Astrocyte (in vitro differentiated cells and primary cell): ENCODE measurements around the gene RNU6-1. TPM values are rescaled to one million over a fixed set of nuclear protein-coding genes. Genes with fewer than 3 reads are reported as not detected.

Experiments
- DNase-seq: peaks from one replicate; pipeline ENCODE4 v3.0.0-alpha.2; 2010; ENCODE audit warnings: low read depth
- FAIRE-seq: peaks from 2 replicates; lab custom pipeline; 2011; peaks lifted over from hg19 to GRCh38; lab: Jason Lieb, UNC
- H2AFZ ChIP-seq: 2 replicates; pipeline ENCODE4 v1.6.0; 2012; ENCODE audit warnings: low read depth, low read length, inconsistent platforms
- H3K27ac ChIP-seq: 2 replicates; pipeline ENCODE4 v1.5.1; 2011; ENCODE audit warnings: low read depth, low read length, inconsistent platforms
- H3K27me3 ChIP-seq: 2 replicates; pipeline ENCODE4 v1.6.0; 2011; ENCODE audit warnings: low read length, inconsistent platforms; ENCODE audit not compliant: insufficient read depth
- H3K36me3 ChIP-seq: 2 replicates; pipeline ENCODE4 v1.5.1; 2011; ENCODE audit warnings: low read length, inconsistent platforms; ENCODE audit not compliant: insufficient read depth
- H3K4me1 ChIP-seq: 2 replicates; pipeline ENCODE4 v1.5.1; 2011; ENCODE audit warnings: low read length, inconsistent platforms; ENCODE audit not compliant: insufficient read depth
- H3K4me2 ChIP-seq: 2 replicates; pipeline ENCODE4 v1.6.0; 2012; ENCODE audit warnings: low read length, inconsistent platforms
- H3K4me3 ChIP-seq: 2 replicates; pipeline ENCODE4 v1.5.1; 2011; ENCODE audit warnings: low read depth, mild to moderate bottlenecking, low read length, inconsistent platforms; ENCODE audit not compliant: insufficient read depth
- H3K79me2 ChIP-seq: 2 replicates; pipeline ENCODE4 v1.6.0; 2012; ENCODE audit warnings: mild to moderate bottlenecking, low read length, inconsistent platforms; ENCODE audit not compliant: insufficient read depth
- H3K9ac ChIP-seq: 2 replicates; pipeline ENCODE4 v1.6.0; 2012; ENCODE audit warnings: mild to moderate bottlenecking, low read length, inconsistent platforms
- H3K9me3 ChIP-seq: 2 replicates; pipeline ENCODE4 v1.5.1; 2012; ENCODE audit warnings: low read depth, mild to moderate bottlenecking, low read length, inconsistent platforms; ENCODE audit not compliant: insufficient read depth
- H4K20me1 ChIP-seq: 2 replicates; pipeline ENCODE4 v1.6.0; 2012; ENCODE audit warnings: low read length, inconsistent platforms; ENCODE audit not compliant: insufficient read depth
- H3K27ac Mint-ChIP-seq: one replicate; pipeline ENCODE4 v1.8.0; 2021; ENCODE audit warnings: mild to moderate bottlenecking, mixed read lengths; ENCODE audit not compliant: unreplicated experiment
- H3K27me3 Mint-ChIP-seq: one replicate; pipeline ENCODE4 v1.8.0; 2021; ENCODE audit warnings: low read depth, mixed read lengths; ENCODE audit not compliant: unreplicated experiment
- H3K36me3 Mint-ChIP-seq: one replicate; pipeline ENCODE4 v1.8.0; 2021; ENCODE audit warnings: low read depth, mixed read lengths; ENCODE audit not compliant: unreplicated experiment
- H3K4me1 Mint-ChIP-seq: one replicate; pipeline ENCODE4 v1.8.0; 2021; ENCODE audit warnings: low read depth, mixed read lengths; ENCODE audit not compliant: unreplicated experiment
- H3K4me3 Mint-ChIP-seq: one replicate; pipeline ENCODE4 v1.8.0; 2021; ENCODE audit warnings: mild to moderate bottlenecking, moderate library complexity, mixed read lengths; ENCODE audit not compliant: unreplicated experiment
- H3K9me3 Mint-ChIP-seq: one replicate; pipeline ENCODE4 v1.8.0; 2021; ENCODE audit warnings: mild to moderate bottlenecking, mixed read lengths; ENCODE audit not compliant: unreplicated experiment
- EZH2 ChIP-seq: IDR thresholded peaks from 2 replicates; pipeline ENCODE4 v1.6.1; 2012; ENCODE audit warnings: mild to moderate bottlenecking, low read length, inconsistent platforms; ENCODE audit not compliant: insufficient read depth
- total RNA-seq: library from RNA; stranded (reverse); gene quantifications from 2 replicates; pipeline ENCODE4 v1.2.1, GENCODE V29; 2021
- TF ChIP-seq, protein P1 (sequence below): IDR thresholded peaks from 2 replicates; pipeline ENCODE4 v1.5.1; 2011; ENCODE audit warnings: low read depth, mild to moderate bottlenecking, inconsistent platforms, low read length, moderate library complexity; ENCODE audit not compliant: insufficient read depth

RNU6-1 gene
- total RNA-seq, 1 donor from 2014 or later: not detected

DNA sequence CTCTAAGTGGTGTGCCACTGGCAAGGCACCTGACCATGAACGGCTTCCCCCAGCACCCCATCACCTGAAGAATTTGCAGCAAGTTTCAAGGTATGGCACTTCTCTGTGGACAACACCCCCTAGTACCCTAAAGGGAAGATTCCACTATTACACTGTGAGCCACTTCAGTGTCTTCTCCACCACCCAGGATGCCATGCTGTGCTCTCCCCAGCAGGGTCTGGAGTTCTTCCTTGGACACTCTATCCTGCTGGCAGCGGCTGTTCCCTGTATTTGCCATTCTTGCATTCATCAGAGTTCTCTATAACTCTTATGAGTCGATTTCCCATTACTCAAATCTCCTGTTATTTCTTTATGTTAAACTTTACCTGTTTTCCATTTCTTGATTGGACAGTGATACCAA, 33.9 kb upstream of the RNU6-1 start:
- Mint-ChIP-seq H3K36me3 (no peaks in the 10 kb centered on the region), H3K4me3 (no peak overlapping the region), H3K4me1 (no peaks in the 10 kb centered on the region), H3K9me3 (peaks cover 3% of the 10 kb centered on the region), H3K27me3 (peaks cover 2% of the 10 kb centered on the region), H3K27ac (no peak overlapping the region)
- TF ChIP-seq, protein P1, sequence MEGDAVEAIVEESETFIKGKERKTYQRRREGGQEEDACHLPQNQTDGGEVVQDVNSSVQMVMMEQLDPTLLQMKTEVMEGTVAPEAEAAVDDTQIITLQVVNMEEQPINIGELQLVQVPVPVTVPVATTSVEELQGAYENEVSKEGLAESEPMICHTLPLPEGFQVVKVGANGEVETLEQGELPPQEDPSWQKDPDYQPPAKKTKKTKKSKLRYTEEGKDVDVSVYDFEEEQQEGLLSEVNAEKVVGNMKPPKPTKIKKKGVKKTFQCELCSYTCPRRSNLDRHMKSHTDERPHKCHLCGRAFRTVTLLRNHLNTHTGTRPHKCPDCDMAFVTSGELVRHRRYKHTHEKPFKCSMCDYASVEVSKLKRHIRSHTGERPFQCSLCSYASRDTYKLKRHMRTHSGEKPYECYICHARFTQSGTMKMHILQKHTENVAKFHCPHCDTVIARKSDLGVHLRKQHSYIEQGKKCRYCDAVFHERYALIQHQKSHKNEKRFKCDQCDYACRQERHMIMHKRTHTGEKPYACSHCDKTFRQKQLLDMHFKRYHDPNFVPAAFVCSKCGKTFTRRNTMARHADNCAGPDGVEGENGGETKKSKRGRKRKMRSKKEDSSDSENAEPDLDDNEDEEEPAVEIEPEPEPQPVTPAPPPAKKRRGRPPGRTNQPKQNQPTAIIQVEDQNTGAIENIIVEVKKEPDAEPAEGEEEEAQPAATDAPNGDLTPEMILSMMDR: no peak
- no peak for TF ChIP-seq EZH2
- Histone ChIP-seq H3K4me3 (no peak overlapping the region), H2AFZ (no peak overlapping the region), H3K4me2 (no peak overlapping the region), H3K27me3 (peaks cover 2% of the 10 kb centered on the region), H3K9ac (no peak overlapping the region), H3K9me3 (peaks cover 5% of the 10 kb centered on the region), H3K4me1 (no peaks in the 10 kb centered on the region), H3K27ac (no peak overlapping the region), H3K79me2 (no peaks in the 10 kb centered on the region), H3K36me3 (no peaks in the 10 kb centered on the region), H4K20me1 (no peaks in the 10 kb centered on the region)
- no peak for DNase-seq
- no peak for FAIRE-seq

DNA sequence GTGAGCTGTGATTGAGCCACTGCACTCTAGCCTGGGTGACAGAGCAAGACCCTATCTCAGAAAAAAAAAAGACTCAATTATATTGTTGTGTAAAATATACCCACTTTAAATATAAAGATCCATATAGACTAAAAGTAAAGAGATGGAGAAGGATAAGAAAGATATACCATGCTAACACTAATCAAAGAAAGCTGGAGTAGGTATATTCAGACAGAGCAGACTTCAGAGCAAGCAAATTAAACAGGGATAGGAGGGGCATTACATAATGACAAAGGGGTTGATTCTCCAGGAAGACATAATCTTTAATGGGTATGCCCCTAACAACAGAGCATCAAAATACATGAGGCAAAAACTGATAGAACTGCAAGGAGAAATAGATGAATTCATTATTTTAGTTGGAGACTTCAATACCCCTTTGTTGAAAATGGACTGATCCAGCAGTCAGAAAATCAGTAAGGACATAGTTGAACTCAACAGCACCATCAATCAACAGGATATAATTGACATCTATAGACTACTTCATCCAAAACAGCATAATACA, 31.1 kb upstream of the RNU6-1 start:
- no peak overlapping the region for H3K27ac Mint-ChIP-seq
- H3K4me2 ChIP-seq: no peak overlapping the region
- FAIRE-seq: no peak
- no peak overlapping the region for H3K27ac ChIP-seq
- no peaks in the 10 kb centered on the region for H4K20me1 ChIP-seq
- H2AFZ ChIP-seq: no peak overlapping the region
- H3K4me3 ChIP-seq: no peak overlapping the region
- no peak overlapping the region for H3K4me3 Mint-ChIP-seq
- TF ChIP-seq, protein P1: no peak
- no peak for TF ChIP-seq EZH2
- peaks cover 5% of the 10 kb centered on the region for H3K9me3 ChIP-seq
- no peaks in the 10 kb centered on the region for H3K9me3 Mint-ChIP-seq
- H3K27me3 ChIP-seq: peaks cover 2% of the 10 kb centered on the region
- no peaks in the 10 kb centered on the region for H3K36me3 ChIP-seq
- no peak overlapping the region for H3K9ac ChIP-seq
- no peaks in the 10 kb centered on the region for H3K36me3 Mint-ChIP-seq
- H3K79me2 ChIP-seq: no peaks in the 10 kb centered on the region
- DNase-seq: no peak
- peaks cover 4% of the 10 kb centered on the region for H3K27me3 Mint-ChIP-seq
- H3K4me1 Mint-ChIP-seq: no peaks in the 10 kb centered on the region
- no peaks in the 10 kb centered on the region for H3K4me1 ChIP-seq

DNA sequence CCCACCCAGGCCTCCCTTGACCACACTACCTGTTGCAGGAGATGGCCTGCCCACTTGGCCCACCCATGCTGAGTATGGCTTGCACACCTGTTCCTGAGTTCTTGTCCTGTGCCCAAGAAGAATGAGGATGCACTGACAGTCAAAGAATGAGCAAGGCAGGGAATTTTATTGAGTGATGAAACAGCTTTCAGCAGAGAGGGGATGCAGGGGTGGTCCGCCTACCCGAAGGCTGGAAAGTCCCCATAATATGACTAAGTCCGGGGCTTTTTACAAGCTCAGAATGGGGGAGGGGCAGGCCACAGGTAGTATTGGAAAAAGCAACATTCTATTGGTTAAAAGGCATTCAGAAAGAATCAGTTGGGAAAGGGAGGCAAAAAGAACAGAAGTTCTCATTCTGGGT, 29.9 kb upstream of the RNU6-1 start:
- Histone ChIP-seq H4K20me1 (no peaks in the 10 kb centered on the region), H3K9ac (no peak overlapping the region), H2AFZ (no peak overlapping the region), H3K4me2 (no peak overlapping the region), H3K27ac (no peak overlapping the region), H3K4me3 (no peak overlapping the region), H3K4me1 (no peaks in the 10 kb centered on the region), H3K79me2 (no peaks in the 10 kb centered on the region), H3K36me3 (no peaks in the 10 kb centered on the region), H3K9me3 (peaks cover 5% of the 10 kb centered on the region), H3K27me3 (peaks cover 2% of the 10 kb centered on the region)
- Mint-ChIP-seq H3K4me3 (no peak overlapping the region), H3K4me1 (peaks cover 2% of the 10 kb centered on the region), H3K9me3 (no peaks in the 10 kb centered on the region), H3K27ac (no peak overlapping the region), H3K27me3 (peaks cover 8% of the 10 kb centered on the region), H3K36me3 (no peaks in the 10 kb centered on the region)
- DNase-seq (no peak), FAIRE-seq (no peak)
- no peak for TF ChIP-seq EZH2
- TF ChIP-seq, protein P1: no peak
